Activated T-cell treated with anti-CD3 and anti-CD28 coated beads for 24 hours (primary cell): ENCODE measurements around the gene PRTN3.
"Not testable (repeated sequence)": the region's sequence is repeated elsewhere in the genome, so short reads cannot be mapped to it uniquely, and the experiment has no call there.

Experiments
- DNase-seq: peaks from one replicate; pipeline ENCODE4 v3.0.0-alpha.2; 2020; ENCODE audit warnings: low read depth

PRTN3 gene

DNA sequence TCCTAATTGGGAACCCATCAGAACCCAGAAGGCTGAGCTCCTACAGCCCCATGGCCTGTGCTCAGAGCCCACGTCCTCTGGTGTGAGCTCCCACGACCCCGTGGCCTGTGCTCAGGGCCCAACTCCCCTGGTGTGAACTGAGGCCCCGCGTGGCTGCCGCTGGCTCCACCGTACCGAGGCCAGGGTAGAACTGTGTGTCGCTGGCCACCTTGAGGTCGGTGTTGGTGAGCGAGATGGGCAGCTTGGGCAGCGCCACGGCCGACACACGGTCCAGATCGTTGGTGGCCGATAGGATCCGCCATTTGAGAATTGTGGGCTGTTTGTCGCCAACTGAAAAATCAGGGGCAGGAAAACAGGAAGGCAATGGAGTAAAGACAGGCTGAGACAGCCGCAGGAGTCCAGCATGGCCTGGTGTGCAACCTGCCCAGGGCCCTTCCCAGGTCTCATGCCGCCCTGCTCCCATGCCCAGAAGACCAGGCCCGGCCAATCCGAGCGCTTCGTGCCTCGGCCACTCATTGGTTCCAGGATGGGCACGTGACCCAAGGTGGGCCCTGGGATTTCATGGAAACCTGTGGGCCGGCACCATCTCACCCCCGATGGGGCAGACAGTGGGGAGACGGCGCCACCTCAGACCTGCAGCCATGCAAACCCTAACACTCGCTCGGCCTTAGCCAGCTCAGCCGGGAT lies 40.7 kb downstream of the PRTN3 start:
- no peak for DNase-seq

DNA sequence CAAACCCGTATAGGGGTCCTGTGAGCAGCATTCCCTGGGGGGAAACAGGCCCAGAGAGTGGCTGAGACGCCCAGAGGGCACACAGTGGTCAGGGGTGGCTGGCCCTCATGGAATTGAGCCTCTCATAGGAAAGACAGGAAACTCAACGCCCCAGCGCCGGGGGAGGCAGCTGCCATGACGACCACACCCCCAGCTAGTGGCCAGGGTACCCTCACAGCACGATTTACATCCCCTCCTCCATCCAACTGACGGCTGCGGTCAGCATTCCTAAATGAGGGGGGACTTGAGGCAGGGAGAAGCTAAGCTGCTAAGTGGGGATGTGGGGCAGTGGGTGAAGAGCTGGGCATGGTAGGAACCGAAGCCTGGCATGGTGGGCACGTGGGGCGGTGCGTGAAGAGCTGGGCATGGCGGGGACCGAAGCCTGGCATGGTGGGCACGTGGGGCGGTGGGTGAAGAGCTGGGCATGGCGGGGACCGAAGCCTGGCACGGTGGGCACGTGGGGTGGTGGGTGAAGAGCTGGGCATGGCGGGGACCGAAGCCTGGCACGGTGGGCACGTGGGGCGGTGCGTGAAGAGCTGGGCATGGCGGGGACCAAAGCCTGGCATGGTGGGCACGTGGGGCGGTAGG lies 42.2 kb downstream of the PRTN3 start:
- no peak for DNase-seq

- DNase-seq = no peak
Measured at GRCh38 chr19:883661-884211, 42.9 kb downstream of the PRTN3 start.

GRCh38 chr19:884420-885211 lies 43.8 kb downstream of the PRTN3 start:
- DNase-seq = no peak

DNA sequence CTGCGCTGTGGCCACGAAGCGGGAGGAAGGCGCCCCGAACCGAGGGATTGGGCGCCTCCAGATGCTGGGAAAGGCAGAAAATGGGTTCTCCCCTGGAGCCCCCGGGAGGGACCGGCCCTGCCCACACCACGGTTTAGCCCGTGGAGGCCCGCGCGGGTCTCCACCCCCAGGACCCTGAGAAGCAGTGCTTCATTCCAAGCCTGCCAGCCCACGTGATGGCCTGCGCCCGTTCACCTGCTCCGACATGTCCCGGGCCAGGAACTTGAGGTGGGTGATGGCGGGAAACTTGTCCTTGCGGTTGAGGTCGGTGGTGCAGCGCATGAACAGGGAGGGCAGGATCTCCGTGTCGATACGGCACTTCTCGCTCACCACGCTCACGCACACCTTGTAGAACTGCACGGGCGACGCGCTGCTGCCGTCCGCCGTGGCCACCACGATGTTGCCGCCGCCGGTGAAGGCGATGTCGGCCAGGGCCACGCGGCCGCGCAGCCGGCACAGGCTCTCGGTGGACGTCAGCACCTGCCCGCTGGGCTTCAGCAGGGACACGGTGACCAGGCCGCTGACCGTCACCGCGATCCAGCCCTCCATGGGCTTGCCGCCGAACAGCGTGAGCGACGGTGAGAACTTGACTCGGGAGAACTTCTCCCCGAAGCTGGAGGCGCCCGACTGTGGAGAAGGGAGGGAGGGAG lies 44.9 kb downstream of the PRTN3 start:
- DNase-seq = no peak

DNA sequence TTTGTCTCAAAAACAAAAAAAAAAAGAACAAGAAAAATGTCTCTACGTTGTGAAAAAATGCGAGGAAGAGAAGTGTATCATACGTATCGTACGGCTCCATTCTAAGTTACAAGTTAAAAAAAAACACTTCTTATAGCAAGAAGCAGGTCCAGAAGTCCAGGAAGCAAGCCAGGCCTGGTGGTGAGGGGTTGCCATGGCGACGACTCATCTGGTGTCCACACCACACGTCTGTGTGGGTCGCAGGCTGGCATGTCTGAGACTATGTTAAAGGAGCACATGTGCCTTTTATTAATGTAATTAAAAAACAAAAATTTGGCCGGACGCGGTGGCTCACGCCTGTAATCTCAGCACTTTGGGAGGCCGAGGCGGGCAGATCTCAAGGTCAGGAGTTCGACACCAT lies 46.3 kb downstream of the PRTN3 start:
- no peak for DNase-seq

- DNase-seq = no peak
Measured at GRCh38 chr19:887599-887998, 46.8 kb downstream of the PRTN3 start.

DNA sequence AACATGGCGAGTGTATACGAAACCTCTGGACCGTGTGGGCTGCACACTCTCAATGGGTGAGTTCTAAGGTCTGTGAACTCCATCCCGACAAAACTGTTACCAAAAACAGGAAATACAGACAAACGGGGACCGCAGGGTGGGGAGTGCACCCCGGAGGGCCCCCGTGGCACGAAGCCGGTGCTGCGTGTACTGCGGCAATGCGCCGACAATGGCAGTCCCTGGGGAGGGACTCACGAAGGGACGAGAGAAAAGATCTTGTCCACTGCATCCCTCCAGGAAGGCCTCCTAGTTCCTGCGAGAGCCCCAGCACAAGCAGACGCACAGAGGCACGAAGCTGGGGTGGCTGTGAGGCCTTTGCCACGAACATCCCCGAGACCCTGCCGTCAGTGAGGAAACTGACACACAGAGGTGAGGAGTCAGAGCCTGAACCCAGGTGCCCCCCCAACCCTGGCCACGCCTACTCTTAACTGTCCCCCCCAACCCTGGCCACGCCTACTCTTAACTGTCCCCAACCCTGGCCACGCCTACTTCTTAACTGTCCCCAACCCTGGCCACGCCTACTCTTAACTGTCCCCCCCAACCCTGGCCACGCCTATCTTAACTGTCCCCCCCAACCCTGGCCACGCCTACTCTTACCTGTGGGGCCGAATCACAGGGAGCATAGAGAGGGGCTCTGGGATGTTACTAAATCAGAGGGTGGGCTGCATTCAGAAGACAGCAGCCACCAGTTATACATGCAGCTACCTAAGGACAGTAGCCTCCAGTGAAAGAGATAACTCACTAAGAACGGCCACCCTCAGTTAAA lies 48.0 kb downstream of the PRTN3 start:
- no peak for DNase-seq

DNA sequence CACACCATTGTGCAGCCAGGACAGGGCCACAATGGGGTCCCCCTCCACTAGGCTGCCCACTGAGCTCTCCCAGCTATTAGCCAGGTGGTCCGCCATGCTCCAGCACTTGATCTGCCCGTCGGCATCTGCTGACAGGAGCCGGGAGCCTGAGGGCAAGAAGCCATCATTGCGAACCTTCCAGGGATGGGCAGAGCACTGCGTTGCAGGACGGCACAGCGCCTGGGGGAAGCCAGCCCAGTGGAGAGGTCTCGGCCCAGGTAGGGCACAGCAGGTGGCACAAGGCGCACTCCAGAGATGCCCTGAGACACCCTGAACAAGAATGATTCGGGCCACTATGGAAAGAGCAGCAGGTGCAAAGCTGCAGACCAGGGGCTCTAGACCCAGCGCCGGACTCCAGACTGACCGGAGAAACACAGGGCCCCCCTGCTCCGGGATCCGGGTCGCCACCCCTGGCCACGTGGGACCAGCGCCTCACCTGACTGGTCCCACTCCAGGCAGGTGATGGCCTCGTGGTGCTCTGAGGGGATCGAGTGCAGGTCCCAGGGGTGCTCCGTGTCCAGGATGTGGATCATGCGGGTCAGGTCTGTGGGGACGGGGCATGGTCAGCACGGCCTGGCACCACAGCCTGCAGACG lies 49.0 kb downstream of the PRTN3 start:
- no peak for DNase-seq

GRCh38 chr19:890831-891230 lies 50.0 kb downstream of the PRTN3 start:
- no peak for DNase-seq

DNA sequence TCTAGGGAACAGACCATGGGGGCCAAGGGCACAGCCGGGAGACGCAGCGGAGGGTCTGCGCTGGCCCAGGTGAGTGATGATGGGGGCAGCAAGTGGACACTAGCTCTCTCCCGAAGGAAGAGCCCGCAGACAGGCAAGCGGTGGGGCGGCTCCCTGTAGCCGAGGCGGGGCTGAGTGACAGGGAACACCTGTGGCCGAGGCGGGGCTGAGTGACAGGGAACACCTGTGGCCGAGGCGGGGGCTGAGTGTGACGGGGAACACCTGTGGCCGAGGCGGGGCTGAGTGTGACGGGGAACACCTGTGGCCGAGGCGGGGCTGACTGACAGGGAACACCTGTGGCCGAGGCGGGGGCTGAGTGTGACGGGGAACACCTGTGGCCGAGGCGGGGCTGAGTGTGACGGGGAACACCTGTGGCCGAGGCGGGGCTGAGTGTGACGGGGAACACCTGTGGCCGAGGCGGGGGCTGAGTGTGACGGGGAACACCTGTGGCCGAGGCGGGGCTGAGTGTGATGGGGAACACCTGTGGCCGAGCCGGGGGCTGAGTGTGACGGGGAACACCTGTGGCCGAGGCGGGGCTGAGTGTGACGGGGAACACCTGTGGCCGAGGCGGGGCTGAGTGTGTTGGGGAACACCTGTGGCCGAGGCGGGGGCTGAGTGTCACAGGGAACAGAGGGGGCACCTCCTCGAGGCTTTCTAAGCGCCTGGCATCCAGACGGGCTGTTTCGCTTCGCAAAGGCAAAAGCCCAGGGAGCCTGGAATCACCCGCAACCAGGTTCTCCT lies 50.8 kb downstream of the PRTN3 start:
- DNase-seq = not testable (repeated sequence)

DNA sequence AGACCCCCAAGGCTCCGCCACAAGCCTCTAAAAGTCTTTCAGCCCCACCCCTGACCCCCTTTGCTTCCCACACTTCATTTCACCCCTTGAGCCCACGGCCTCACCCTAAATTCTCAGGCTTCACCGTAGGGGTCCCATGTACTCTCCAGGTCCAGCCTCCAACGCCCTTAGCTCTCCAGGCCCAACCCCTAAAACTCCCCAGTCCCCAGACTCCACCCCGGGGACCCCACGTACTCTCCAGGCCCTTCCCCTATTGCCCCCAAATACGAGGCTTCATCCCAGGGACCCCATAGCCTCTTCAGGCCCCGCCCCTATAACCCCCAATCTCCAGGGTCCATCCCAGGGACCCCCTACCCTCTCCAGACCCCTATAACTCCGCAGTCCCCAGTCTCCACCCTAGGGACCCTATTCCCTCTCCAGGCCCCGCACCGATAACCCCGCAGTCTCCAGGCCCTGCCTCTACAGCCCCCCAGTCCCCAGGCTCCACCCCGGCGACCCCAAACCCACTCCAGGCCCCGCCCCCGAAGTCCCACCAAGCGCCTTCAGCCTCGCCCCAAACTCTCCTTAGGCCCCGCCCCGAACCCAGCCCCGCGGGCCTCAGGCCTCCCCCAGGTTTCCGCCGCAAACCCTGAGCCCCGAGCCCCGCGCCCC lies 51.6 kb downstream of the PRTN3 start:
- no peak for DNase-seq

GRCh38 chr19:892894-893689 lies 52.3 kb downstream of the PRTN3 start, which contains the start of the genes MED16 and RNU6-9:
MED16 (minus strand) TSS chr19:893187; CDS start chr19:891131, 2,056 bp downstream.
RNU6-9 (plus strand) TSS chr19:893484.
- DNase-seq = peak; percentile 83

GRCh38 chr19:896434-896833 lies 55.6 kb downstream of the PRTN3 start:
- DNase-seq = no peak

GRCh38 chr19:896999-897398 lies 56.2 kb downstream of the PRTN3 start:
- DNase-seq = no peak

GRCh38 chr19:897442-898039 lies 56.7 kb downstream of the PRTN3 start:
- DNase-seq = no peak
